ENCODE results near the gene MAMLD1.

The MAMLD1 gene

GRCh38 chrX:150506020-150506419, 142.9 kb downstream of the MAMLD1 start:
- DNase-seq: no peak

- no peak for DNase-seq
These were observed 143.4 kb downstream of the MAMLD1 start for GRCh38 chrX:150506486-150506885.

- DNase-seq: no peak
These were observed 144.2 kb downstream of the MAMLD1 start for GRCh38 chrX:150507251-150507856.

- no peak for DNase-seq
These were observed 144.9 kb downstream of the MAMLD1 start for GRCh38 chrX:150508018-150508417.

DNA sequence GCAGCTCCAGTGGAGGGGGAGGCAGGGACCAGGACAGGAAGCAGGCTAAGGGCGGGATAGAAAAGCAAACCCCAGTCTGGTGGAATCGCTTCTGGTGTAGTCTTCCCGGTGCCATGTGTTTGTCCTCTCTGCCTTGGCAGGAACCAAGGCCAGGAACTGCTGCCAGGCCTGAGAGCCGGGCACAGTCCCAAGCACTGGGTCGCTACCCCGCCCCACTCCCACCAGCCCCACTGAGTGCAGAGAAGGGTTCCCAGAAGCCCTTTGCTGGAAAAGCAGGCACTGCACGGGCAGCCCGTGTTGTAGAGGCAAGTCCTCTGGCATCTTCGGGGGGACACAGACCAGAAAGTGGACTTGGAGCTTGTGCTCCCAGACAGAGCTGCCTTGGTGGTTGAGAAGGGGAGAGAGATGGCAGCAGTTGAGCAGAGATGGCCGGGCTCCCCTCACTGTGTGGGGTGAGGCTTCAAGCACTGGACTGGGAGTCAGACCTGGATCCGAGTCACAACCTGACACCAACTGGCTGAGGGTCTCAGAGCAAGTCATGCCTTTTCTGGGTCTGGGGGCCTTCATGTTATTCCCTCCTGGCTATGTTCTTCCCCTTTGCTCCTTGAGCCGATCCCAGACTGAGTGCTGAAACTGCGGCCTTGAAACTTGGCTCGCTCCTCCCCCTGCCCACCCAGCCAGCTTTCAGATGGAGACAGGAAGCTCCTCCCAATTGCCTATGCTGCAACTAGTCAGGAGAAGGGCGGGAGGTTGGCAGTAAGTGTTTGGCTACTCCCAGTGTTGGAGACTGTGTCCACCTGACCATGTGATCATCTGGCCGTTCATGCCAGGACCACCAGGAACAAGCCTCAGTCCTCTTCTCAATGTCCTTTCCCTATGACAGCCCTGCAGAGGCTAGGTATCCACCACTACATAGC, 145.6 kb downstream of the MAMLD1 start:
- DNase-seq: no peak

DNA sequence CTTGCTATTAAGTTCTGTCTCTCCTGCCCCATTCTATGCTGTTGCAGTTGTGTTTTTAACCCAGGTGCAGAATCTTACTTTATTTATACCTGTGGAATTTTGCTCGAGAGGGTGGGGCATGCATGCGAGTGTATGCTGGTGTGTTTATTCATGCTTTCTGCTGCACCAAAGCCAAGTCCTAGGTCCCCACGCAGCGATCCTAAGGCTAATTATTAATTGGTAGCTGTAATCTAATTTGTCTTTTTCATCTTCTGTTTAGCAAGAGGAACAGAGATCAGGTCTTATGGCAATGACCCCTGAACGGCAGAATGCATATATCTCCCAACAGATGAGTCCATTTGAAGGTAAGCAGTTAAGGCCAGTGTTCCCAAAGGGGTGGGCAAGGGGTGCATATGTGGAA, 146.6 kb downstream of the MAMLD1 start:
- no peak for DNase-seq

DNA sequence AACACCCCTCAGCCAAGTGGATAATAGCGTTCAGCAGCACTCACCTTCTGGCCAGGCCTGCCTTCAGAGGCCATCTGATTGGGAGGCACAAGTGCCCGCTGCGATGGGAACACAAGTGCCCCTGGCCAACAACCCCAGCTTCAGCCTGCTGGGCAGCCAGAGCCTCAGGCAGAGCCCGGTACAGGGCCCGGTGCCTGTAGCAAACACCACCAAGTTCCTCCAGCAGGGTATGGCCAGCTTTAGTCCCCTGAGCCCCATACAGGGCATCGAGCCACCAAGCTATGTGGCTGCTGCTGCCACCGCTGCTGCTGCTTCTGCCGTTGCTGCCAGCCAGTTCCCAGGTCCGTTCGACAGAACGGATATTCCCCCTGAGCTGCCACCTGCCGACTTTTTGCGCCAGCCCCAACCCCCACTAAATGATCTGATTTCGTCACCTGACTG, 149.4 kb downstream of the MAMLD1 start:
- no peak for DNase-seq

- no peak for DNase-seq
These were observed 150.4 kb downstream of the MAMLD1 start for GRCh38 chrX:150513544-150513943.

DNA sequence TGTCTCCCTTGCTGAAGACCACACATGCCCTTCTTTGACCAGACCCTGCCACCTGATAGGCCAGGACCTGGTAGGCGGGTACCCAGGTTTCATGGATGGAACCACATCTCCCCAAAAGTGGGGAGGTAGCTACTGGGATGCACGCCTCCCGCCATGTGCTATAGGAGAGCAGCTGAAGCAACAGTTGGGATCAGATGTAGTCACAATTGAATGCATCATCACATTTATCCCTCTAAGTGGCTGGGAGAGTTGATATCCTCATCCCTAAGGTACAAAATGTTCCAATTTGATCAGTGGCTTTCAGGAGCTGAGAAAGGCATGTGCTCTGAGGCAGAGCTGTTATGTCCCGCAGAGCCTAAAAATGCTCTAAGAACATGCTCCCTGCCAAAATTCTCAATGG, 151.3 kb downstream of the MAMLD1 start:
- no peak for DNase-seq

GRCh38 chrX:150515801-150516200, 152.7 kb downstream of the MAMLD1 start:
- DNase-seq: no peak

DNA sequence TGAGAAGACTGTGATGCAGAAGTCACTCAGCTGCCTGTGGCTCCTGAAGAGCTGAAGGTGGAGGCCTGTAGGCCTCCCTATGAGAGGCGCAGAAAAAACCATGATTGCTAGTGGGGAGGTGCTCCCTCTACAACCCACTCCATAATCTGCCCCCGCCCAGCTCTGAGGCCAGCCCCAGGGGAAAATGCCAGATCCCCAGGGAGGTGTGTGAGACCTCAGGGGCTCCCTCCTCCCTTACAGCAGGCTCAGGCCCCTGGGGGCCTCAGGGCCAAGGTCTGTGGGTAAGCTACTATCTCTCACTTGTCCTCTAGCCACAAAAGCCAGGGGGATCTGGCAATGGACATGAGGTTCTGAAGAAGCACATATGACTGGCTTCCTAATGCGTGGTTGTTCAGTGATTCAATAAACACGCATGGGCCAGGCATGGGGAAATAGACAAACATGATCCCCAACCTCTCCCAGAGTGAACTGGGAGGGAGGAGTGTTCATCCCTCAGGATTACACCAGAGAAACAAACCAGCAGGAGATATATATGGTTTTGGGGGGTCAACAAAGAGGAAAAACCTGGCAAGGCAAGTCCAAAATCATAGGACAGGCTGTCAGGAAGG, 154.3 kb downstream of the MAMLD1 start:
- no peak for DNase-seq

- DNase-seq: no peak
These were observed 159.4 kb downstream of the MAMLD1 start for GRCh38 chrX:150522494-150522893.

- no peak for DNase-seq
These were observed 162.2 kb downstream of the MAMLD1 start for GRCh38 chrX:150525061-150525919.

DNA sequence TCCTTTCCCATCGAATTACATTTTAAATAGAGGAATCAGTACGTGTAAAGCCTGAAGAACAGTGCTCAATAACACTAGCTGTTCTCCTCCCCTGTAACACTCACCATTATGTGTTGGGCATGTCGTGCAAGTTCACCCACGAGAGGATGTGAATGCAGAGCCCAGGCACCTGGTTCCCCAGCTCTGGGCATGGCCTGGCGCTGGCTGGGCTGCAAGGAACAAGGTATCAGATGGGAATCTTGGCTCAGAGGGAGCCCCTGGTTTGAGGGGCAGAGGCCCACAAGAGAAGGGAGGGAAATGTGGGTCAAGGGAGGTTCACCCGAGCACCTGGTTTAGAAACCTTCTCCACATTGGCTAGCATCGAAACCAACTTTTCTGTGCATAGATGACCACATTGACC, 163.6 kb downstream of the MAMLD1 start:
- no peak for DNase-seq

DNA sequence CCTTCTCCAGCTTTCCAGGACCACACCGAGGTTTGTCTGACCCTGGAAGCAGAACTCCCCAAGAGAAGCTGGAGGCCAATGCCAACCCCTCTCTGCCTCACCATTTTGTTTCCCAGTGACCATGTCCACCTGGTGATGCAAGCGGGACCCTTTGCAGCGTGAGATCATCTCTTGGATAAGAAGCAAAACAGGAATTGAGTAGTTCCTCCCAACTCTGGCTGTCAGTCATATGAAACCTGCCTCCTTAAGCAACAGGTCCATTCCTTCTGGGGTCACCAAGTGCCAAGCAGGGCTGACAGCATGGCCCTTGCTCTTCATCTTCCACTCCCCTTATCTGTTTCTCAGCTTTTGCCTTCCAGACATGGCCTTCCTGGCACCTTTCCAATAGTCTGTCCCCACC, 164.0 kb downstream of the MAMLD1 start:
- DNase-seq: no peak

GRCh38 chrX:150529587-150529986, 166.5 kb downstream of the MAMLD1 start:
- no peak for DNase-seq

GRCh38 chrX:150530821-150531220, 167.7 kb downstream of the MAMLD1 start:
- no peak for DNase-seq

DNA sequence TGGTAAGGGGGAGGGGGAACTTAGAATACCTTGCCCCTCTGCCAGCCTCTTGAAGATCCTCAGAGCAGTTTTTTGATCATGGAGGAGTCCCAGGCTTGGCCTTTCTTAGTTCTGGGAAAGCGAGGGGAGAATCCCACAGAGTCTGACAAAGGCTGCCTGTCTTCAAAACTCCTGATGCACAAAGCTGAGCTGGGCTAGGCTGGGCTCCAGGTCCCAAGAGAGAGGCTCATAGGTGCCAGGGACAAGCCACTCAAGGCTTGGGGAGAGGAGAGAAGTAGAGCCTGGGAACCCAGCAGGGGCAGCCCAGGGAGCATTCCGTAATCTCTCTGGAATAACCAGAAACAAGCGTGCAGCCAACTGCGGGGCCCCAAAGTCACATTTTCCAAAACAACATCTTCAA, 168.3 kb downstream of the MAMLD1 start:
- no peak for DNase-seq

GRCh38 chrX:150533863-150534262, 170.7 kb downstream of the MAMLD1 start:
- no peak for DNase-seq

GRCh38 chrX:150536455-150537116, 173.5 kb downstream of the MAMLD1 start:
- no peak for DNase-seq

- DNase-seq: no peak
These were observed 174.7 kb downstream of the MAMLD1 start for GRCh38 chrX:150537851-150538250.

- no peak for DNase-seq
These were observed 177.8 kb downstream of the MAMLD1 start for GRCh38 chrX:150540965-150541364.
